Stomach (tissue), 9 donors: ENCODE results near the gene EML6. TPM values are rescaled to one million over a fixed set of nuclear protein-coding genes. Genes with fewer than 3 reads are reported as not detected.

Source experiments
- DNase-seq, 2 donors: peaks; one replicate each; pipeline versions ENCODE4 v3.0.0 to v3.0.0-alpha.2; 2013 to 2019
- H3K27ac ChIP-seq, 5 donors: fragments of 200-600 bp in 4 of 5; sonication (generic) in 4 of 5; one replicate each; pipeline ENCODE4 v1.5.1; 2013 to 2019; ENCODE audit warnings: mild to moderate bottlenecking in 1 of 5, moderate library complexity in 1 of 5
- H3K27me3 ChIP-seq, 3 donors: fragments of 200-600 bp; sonication (generic); one replicate each; pipeline ENCODE4 v1.5.1; 2017 to 2019; ENCODE audit warnings: mixed run types in 1 of 3
- H3K36me3 ChIP-seq, 4 donors: fragments of 200-600 bp; sonication (generic); 1 replicate in 3 of 4; 2 replicates in 1 of 4; pipeline ENCODE4 v1.5.1; 2016 to 2019
- H3K4me1 ChIP-seq, 4 donors: fragments of 200-600 bp; sonication (generic); one replicate each; pipeline ENCODE4 v1.5.1; 2016 to 2019
- H3K4me3 ChIP-seq, 4 donors: fragments of 200-600 bp; sonication (generic) in 3 of 4; one replicate each; pipeline ENCODE4 v1.5.1; 2016 to 2019; ENCODE audit warnings: mild to moderate bottlenecking in 1 of 4
- H3K9me3 ChIP-seq, 4 donors: fragments of 200-600 bp; sonication (generic); one replicate each; pipeline ENCODE4 v1.5.1; 2016 to 2019
- CTCF ChIP-seq, 7 experiments: fragments of 450-650 bp in 4 of 7; fragments of 200-600 bp in 3 of 7; sonication (generic) in 3 of 7; IDR thresholded peaks; one replicate each; pipeline ENCODE4 v1.5.1; 2016 to 2019; ENCODE audit warnings: antibody characterized with exemption in 7 of 7, control low read depth in 2 of 7, mild to moderate bottlenecking in 1 of 7
- EP300 ChIP-seq: sonication (generic); formaldehyde crosslinking; IDR thresholded peaks from one replicate; pipeline ENCODE4 v1.6.1; 2017; ENCODE audit warnings: antibody characterized with exemption
- POLR2A ChIP-seq, 4 donors: fragments of 450-650 bp; IDR thresholded peaks; one replicate each; pipeline ENCODE4 v1.6.1; 2016; ENCODE audit warnings: antibody characterized with exemption in 4 of 4, control low read depth in 2 of 4, mild to moderate bottlenecking in 1 of 4, moderate library complexity in 1 of 4
- POLR2AphosphoS5 ChIP-seq, 3 donors: sonication (generic); formaldehyde crosslinking; IDR thresholded peaks; one replicate each; pipeline ENCODE4 v1.6.1; 2016; ENCODE audit warnings: antibody characterized with exemption in 3 of 3
- WGBS, 5 donors: extraction: QIAGEN DNeasy Blood & Tissue Kit in 3 of 5; methylation state at CpG; one replicate each; pipeline versions ENCODE4 v1.1.5 to v1.1.7; 2013 to 2018; 5-methylcytosine and 5-hydroxymethylcytosine counted together
- intact Hi-C: fragments of 100-400 bp; cut with DNase I; formaldehyde crosslinking; loops from one replicate; pipeline ENCODE4 v1.15.1; 2023; ENCODE audit warnings: low total_unique reads
- polyA plus RNA-seq, 3 donors: library from polyadenylated mRNA; stranded (reverse); fragments of 200-250 nt; gene quantifications; one replicate each; pipeline ENCODE4 v1.2.3, GENCODE V29; 2013
- total RNA-seq, 5 donors: library from RNA; depleted of rRNA; stranded (reverse); fragments of >200 nt; gene quantifications; one replicate each; pipeline versions ENCODE4 v1.1.0 to v1.2.3, GENCODE V29; 2014 to 2016
- donor health status: healthy with polysubstance abuse.
- donor health status: Bipolar disorder and iron deficiency.
- donor health status: healthy.

The EML6 gene
- total and polyA plus RNA-seq, 8 donors: 0.45 to 10.1 (median 1.8) TPM; not detected in 1

- WGBS, 5 donors: 77 to 91% (median 86%) methylated on average over 1 of the region's 1 CpG
- intact Hi-C loops: no loop called here
- TF ChIP-seq POLR2A (IDR thresholded peaks at IDR 0.05) (no peak), POLR2AphosphoS5 (IDR thresholded peaks at IDR 0.05) (no peak), EP300 (no peak), CTCF (IDR thresholded peaks at IDR 0.05) (no peak)
- Histone ChIP-seq H3K27me3 (no peaks in the 10 kb centered on the region), H3K9me3 (no peaks in the 10 kb centered on the region), H3K36me3 (no peaks in the 10 kb centered on the region), H3K4me1 (no peaks in the 10 kb centered on the region), H3K27ac (no peak overlapping the region), H3K4me3 (no peak overlapping the region)
- DNase-seq: no peak
These were observed 91.7 kb downstream of the EML6 start for GRCh38 chr2:54815148-54815539.

GRCh38 chr2:54818226-54818625 is 94.8 kb downstream of the EML6 start:
- no peaks in the 10 kb centered on the region for H3K36me3 ChIP-seq
- H3K4me3 ChIP-seq: no peak overlapping the region
- intact Hi-C loops: no loop called here
- no peak for TF ChIP-seq CTCF (IDR thresholded peaks at IDR 0.05)
- TF ChIP-seq POLR2AphosphoS5 (IDR thresholded peaks at IDR 0.05): no peak
- no peak for TF ChIP-seq POLR2A (IDR thresholded peaks at IDR 0.05)
- TF ChIP-seq EP300: no peak
- no peaks in the 10 kb centered on the region for H3K27me3 ChIP-seq
- WGBS, 5 donors: 54 to 83% (median 66%) methylated on average over 2 of the region's 2 CpGs
- no peaks in the 10 kb centered on the region for H3K4me1 ChIP-seq
- DNase-seq: no peak
- no peak overlapping the region for H3K27ac ChIP-seq
- no peaks in the 10 kb centered on the region for H3K9me3 ChIP-seq

GRCh38 chr2:54820558-54820957 is 97.1 kb downstream of the EML6 start:
- Histone ChIP-seq H3K4me1 (no peaks in the 10 kb centered on the region), H3K27me3 (no peaks in the 10 kb centered on the region), H3K9me3 (no peaks in the 10 kb centered on the region), H3K27ac (no peak overlapping the region), H3K4me3 (no peak overlapping the region), H3K36me3 (no peaks in the 10 kb centered on the region)
- intact Hi-C loops: no loop called here
- TF ChIP-seq CTCF (IDR thresholded peaks at IDR 0.05): no peak
- TF ChIP-seq POLR2AphosphoS5 (IDR thresholded peaks at IDR 0.05): no peak
- no peak for TF ChIP-seq EP300
- no peak for TF ChIP-seq POLR2A (IDR thresholded peaks at IDR 0.05)
- WGBS, 5 donors: 80 to 85% (median 81%) methylated on average over 3 of the region's 3 CpGs
- DNase-seq: no peak

- TF ChIP-seq CTCF (IDR thresholded peaks at IDR 0.05) (no peak), EP300 (no peak)
- H3K9me3 ChIP-seq: no peaks in the 10 kb centered on the region
- H3K27ac ChIP-seq: no peak overlapping the region
- H3K36me3 ChIP-seq: no peaks in the 10 kb centered on the region
- no peak for DNase-seq
- H3K4me3 ChIP-seq: no peak overlapping the region
- 84 to 90% (median 88%) methylated on average over 4 of the region's 4 CpGs for WGBS, 5 donors
- no peaks in the 10 kb centered on the region for H3K4me1 ChIP-seq
- no peaks in the 10 kb centered on the region for H3K27me3 ChIP-seq
- intact Hi-C loops: no loop called here
These were observed 101.1 kb downstream of the EML6 start for GRCh38 chr2:54824567-54824966.
